ENCODE results near the gene TTC28. TPM values are rescaled to one million over a fixed set of nuclear protein-coding genes. Genes with fewer than 3 reads are reported as not detected.
"Not testable (repeated sequence)": the region's sequence is repeated elsewhere in the genome, so short reads cannot be mapped to it uniquely, and the experiment has no call there.

Gene TTC28
- 10 to 100 TPM; 19.2 to 51.4 (median 26.6) TPM for total RNA-seq

DNA sequence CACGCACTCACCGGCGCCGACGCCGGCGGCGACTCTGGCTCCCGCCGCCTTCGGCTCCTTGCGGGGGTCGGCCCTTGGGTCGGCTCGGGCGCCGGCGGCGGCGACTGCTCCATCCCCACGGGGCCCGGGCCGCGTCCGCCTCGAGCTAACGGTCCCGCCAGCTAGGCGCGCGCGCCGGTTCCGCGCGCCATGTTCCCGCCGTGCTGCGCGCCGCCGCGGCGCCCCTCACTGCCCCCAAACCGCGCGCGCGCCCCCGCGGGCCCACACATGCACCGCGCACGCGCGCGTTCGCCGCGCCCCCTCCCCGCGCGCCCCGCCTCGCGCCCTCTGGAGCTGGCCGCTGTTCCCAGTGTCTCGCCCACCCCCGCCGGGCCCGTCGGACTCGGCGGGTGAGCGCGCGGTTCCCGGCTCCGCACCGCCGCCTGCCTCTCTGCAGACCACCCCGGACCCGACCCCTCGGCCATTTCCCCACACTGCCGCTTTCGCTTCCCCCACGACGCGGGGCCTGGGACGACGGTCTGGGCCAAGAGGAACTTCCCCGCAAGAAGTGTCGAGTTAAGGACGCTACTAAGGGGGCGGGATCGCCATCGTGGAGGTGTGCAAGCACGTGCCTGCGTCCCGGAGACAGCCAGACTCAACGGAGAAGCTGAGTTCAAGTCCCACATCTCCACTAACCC is at the start of gene TTC28:
Gene TTC28 (minus strand): TSS at position 230 of the 677 bp plus-strand sequence. CDS start 117 bp downstream, at position 113.
- Histone ChIP-seq H3K27ac (peak within 1 kb of the TSS; percentile 43 to 77), H3K4me3 (peak within 1 kb of the TSS; percentile 53 to 85 (median 83))
- WGBS, 10 experiments = 1% methylated on average over 12 of the region's 101 CpGs; no CpG with 5 or more reads in 9 of the 10 experiments
- H3K4me1 ChIP-seq (replicated peaks in 1 of 2); in situ Hi-C loops (cut with MboI; ENCODE audit: low pct_unique_long_range_greater_than_20kb in 2 of 9, low sequenced_read_pairs in 9 of 9, unreplicated experiment in 9 of 9): not testable (repeated sequence)
- ATAC-seq (replicated peaks in 6 of 8) = peak in 5 of 8 experiments; percentile 10 to 45 (median 19)

DNA sequence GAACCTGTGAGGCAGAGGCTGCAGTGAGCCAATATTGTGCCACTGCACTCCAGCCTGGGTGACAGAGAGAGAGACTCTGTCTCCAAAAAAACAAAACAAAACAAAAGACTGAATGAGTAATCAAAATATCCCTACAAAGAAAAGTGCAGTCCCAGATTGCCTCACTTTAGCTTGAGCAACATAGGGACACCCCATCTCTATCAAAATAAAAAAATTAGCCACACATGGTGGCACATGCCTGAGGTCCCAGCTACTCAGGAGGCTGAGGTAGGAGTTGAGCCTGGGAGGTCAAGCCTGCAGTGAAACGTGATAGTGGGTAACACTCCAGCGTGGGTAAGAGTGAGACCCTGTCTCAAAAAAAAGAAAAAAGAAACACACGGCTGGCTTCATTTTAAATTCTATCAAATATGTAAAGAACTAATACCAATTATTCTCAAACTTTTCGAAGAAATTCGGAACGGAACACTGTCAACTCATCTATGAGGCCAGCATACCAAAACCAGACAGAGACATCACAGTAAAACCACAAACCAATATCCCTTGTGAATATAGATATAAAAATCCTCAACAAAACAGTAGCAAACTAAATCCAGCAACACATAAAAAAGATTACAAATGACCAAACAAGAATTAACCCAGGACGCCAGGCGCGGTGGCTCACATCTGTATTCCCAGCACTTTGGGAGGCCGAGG is 49.1 kb upstream of the TTC28 start:
- in situ Hi-C loops (cut with MboI; ENCODE audit: low pct_unique_long_range_greater_than_20kb in 2 of 9, low sequenced_read_pairs in 9 of 9, unreplicated experiment in 9 of 9) = loop anchor here in 1 of 9 experiments (25.0 kb wide), 1 partner anchor 116 kb away; no protein-coding TSS in a partner anchor
- no peak for ATAC-seq (replicated peaks in 6 of 8)
- Histone ChIP-seq H3K4me3 (no peak overlapping the region), H3K27ac (no peak overlapping the region), H3K4me1 (replicated peaks in 1 of 2) (no peaks in the 10 kb centered on the region)
- WGBS, 10 experiments = 86 to 100% (median 96%) methylated on average over 1 to 9 of the region's 10 CpGs; no CpG with 5 or more reads in 1 of the 10 experiments

- H3K4me3 ChIP-seq = no peak overlapping the region
- no peak overlapping the region for H3K27ac ChIP-seq
- no peaks in the 10 kb centered on the region for H3K4me1 ChIP-seq (replicated peaks in 1 of 2)
- WGBS, 10 experiments = 23 to 100% (median 87%) methylated on average over 1 of the region's 1 CpG; no CpG with 5 or more reads in 2 of the 10 experiments
- no peak for ATAC-seq (replicated peaks in 6 of 8)
- in situ Hi-C loops (cut with MboI; ENCODE audit: low pct_unique_long_range_greater_than_20kb in 2 of 9, low sequenced_read_pairs in 9 of 9, unreplicated experiment in 9 of 9) = loop anchor here in 1 of 9 experiments (25.0 kb wide), 1 partner anchor 116 kb away; no protein-coding TSS in a partner anchor
Observed at GRCh38 chr22:28728002-28728401, 48.4 kb upstream of the TTC28 start.

DNA sequence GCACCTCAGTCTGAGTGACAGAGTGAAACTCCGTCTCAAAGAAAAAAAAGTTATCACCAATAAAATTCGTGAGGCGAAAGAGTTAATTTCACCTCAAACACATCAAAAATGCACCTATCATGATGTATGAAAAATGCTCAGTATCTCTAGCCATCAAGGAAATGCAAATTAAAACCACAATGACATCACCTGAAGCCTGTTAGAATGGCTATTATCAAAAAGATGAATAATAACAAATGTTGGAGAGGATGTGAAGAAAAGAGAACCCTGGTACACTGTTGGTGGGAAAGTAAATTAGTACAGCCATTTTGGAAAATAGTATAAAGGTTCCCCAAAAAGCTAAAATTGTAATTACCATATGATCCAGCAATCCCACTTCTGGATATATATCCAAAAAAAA is 38.4 kb upstream of the TTC28 start:
- ATAC-seq (replicated peaks in 6 of 8) = no peak
- 82 to 100% (median 96%) methylated on average over 1 to 3 of the region's 3 CpGs; no CpG with 5 or more reads in 1 of the 10 experiments for WGBS, 10 experiments
- Histone ChIP-seq H3K4me1 (replicated peaks in 1 of 2) (no peaks in the 10 kb centered on the region), H3K27ac (no peak overlapping the region), H3K4me3 (no peak overlapping the region)
- in situ Hi-C loops (cut with MboI; ENCODE audit: low pct_unique_long_range_greater_than_20kb in 2 of 9, low sequenced_read_pairs in 9 of 9, unreplicated experiment in 9 of 9) = no loop called here

DNA sequence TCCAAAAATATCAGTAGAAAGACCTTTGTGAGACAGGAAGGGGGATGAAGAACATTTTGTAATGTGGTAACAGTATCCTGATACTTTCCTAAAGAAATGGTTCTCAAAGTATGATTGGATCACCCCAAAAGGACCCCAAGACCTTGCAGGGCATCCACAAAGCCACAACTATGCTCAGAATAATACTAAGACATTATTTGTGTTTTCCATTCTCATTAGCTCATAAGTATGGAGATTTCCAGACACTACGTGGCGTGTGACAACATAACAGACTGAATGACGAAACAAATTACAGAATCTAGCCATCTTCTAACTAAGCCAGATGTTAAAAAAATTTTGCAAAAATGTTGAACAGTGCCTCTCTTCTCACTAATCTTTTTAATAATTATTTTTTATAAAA is 37.0 kb upstream of the TTC28 start:
- 81 to 100% (median 100%) methylated on average over 1 to 3 of the region's 3 CpGs; no CpG with 5 or more reads in 3 of the 10 experiments for WGBS, 10 experiments
- Histone ChIP-seq H3K4me3 (no peak overlapping the region), H3K4me1 (replicated peaks in 1 of 2) (no peaks in the 10 kb centered on the region), H3K27ac (no peak overlapping the region)
- in situ Hi-C loops (cut with MboI; ENCODE audit: low pct_unique_long_range_greater_than_20kb in 2 of 9, low sequenced_read_pairs in 9 of 9, unreplicated experiment in 9 of 9) = no loop called here
- ATAC-seq (replicated peaks in 6 of 8) = no peak

GRCh38 chr22:28715611-28716010 is 36.0 kb upstream of the TTC28 start:
- in situ Hi-C loops (cut with MboI; ENCODE audit: low pct_unique_long_range_greater_than_20kb in 2 of 9, low sequenced_read_pairs in 9 of 9, unreplicated experiment in 9 of 9) = no loop called here
- ATAC-seq (replicated peaks in 6 of 8) = no peak
- Histone ChIP-seq H3K27ac (no peak overlapping the region), H3K4me1 (replicated peaks in 1 of 2) (no peaks in the 10 kb centered on the region), H3K4me3 (no peak overlapping the region)
- WGBS, 10 experiments = 80 to 100% (median 94%) methylated on average over 1 to 7 of the region's 7 CpGs

GRCh38 chr22:28714043-28714628 is 34.5 kb upstream of the TTC28 start:
- H3K4me1 ChIP-seq (replicated peaks in 1 of 2) = no peaks in the 10 kb centered on the region
- H3K4me3 ChIP-seq = no peak overlapping the region
- no peak overlapping the region for H3K27ac ChIP-seq
- in situ Hi-C loops (cut with MboI; ENCODE audit: low pct_unique_long_range_greater_than_20kb in 2 of 9, low sequenced_read_pairs in 9 of 9, unreplicated experiment in 9 of 9) = no loop called here
- ATAC-seq (replicated peaks in 6 of 8) = peak in 1 of 8 experiments; percentile 52
- 67 to 100% (median 92%) methylated on average over 1 to 2 of the region's 2 CpGs; no CpG with 5 or more reads in 2 of the 10 experiments for WGBS, 10 experiments

DNA sequence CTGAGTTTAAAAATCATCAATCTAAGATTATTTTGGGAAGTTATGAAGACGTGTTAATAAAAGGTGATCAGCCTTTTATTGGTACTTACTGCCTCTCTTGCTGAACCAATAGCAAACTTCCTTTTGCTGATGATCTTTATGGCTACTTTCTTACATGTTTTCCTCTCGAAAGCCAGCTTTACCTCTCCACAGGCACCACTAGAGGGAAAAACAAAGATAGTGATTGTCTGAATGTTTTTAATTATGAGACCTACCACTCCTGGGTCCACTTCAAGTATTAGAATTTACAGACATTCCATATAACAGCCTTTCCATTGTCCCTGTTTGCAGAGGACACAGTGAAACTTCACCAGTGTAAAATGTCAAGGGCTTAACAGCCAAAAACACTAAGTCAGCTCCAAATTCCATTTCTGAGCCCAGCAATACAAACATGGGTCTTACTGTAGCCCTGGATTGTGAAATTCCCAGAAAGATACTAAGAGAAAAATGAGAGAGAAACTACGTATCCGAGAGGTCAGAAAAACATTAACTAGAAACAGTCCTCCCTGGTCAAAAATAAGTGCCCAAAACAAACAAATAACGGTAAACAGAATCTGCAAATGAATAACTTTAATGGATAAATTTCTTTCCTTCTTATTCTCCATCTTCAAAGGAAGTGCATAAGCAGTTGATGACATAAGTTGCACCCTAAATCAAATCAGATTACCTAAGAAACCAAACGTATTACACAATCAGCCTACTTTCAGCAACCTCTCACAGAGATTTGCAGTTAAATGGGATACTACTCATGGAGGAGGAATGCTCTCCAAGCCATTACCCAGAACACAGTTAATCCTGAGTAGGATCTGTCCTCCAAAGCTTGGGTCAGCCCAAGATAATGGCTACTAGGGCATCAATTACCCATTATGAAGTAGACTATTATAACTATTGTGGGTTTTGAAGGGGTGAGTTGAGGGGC is 32.5 kb upstream of the TTC28 start:
- peak; percentile 32 to 84 (median 74) for ATAC-seq (replicated peaks in 6 of 8)
- Histone ChIP-seq H3K27ac (no peak overlapping the region), H3K4me1 (replicated peaks in 1 of 2) (no peaks in the 10 kb centered on the region), H3K4me3 (no peak overlapping the region)
- in situ Hi-C loops (cut with MboI; ENCODE audit: low pct_unique_long_range_greater_than_20kb in 2 of 9, low sequenced_read_pairs in 9 of 9, unreplicated experiment in 9 of 9) = no loop called here
- WGBS, 10 experiments = 10 to 86% (median 74%) methylated on average over 2 to 6 of the region's 6 CpGs; no CpG with 5 or more reads in 1 of the 10 experiments

DNA sequence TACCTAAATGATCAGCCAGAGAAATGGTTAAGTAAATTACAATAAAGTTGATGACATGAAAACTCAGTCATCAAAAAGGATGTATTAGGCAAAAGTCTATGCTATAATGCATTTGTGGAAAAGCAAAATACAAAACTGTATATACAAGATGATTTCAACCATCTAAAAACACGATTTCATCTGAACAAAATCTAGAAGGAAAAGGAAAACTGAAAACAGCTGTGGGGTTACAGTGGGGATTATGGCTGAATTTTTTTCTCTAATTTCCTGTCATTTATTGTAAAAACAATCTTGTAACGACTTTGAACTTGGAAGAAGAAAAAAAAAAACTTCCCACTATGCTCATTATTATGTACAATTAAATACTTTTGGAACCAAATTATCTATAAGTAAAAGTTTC is 31.7 kb upstream of the TTC28 start:
- Histone ChIP-seq H3K4me3 (no peak overlapping the region), H3K27ac (no peak overlapping the region), H3K4me1 (replicated peaks in 1 of 2) (no peaks in the 10 kb centered on the region)
- WGBS, 10 experiments = 4 to 100% (median 72%) methylated on average over 2 of the region's 2 CpGs; no CpG with 5 or more reads in 1 of the 10 experiments
- no peak for ATAC-seq (replicated peaks in 6 of 8)
- in situ Hi-C loops (cut with MboI; ENCODE audit: low pct_unique_long_range_greater_than_20kb in 2 of 9, low sequenced_read_pairs in 9 of 9, unreplicated experiment in 9 of 9) = no loop called here

- in situ Hi-C loops (cut with MboI; ENCODE audit: low pct_unique_long_range_greater_than_20kb in 2 of 9, low sequenced_read_pairs in 9 of 9, unreplicated experiment in 9 of 9) = no loop called here
- no peaks in the 10 kb centered on the region for H3K4me1 ChIP-seq (replicated peaks in 1 of 2)
- 0 to 100% (median 90%) methylated on average over 1 to 3 of the region's 3 CpGs; no CpG with 5 or more reads in 1 of the 10 experiments for WGBS, 10 experiments
- no peak overlapping the region for H3K27ac ChIP-seq
- no peak overlapping the region for H3K4me3 ChIP-seq
- ATAC-seq (replicated peaks in 6 of 8) = peak in 3 of 8 experiments; percentile 81 to 98 (median 82)
Observed at GRCh38 chr22:28710576-28711191, 31.0 kb upstream of the TTC28 start.

DNA sequence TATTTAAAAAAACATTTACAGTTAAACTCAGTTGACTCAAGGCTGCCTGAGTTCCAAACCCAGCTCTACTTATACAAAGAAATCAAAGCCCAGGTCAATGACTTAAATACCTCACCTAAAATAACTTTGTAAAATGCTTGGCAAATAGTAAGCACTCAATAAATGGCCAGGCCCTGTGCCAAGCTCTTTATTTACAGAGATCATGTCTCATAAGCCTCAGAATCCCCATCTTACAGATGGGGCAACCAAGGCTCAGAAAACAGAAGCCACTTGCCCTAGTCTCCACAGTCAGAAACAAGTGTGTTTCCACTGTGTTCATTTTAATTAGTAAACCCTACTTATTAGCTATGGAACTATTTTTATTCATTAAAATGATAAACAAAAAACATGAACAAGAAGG is 30.5 kb upstream of the TTC28 start:
- no peak overlapping the region for H3K4me3 ChIP-seq
- in situ Hi-C loops (cut with MboI; ENCODE audit: low pct_unique_long_range_greater_than_20kb in 2 of 9, low sequenced_read_pairs in 9 of 9, unreplicated experiment in 9 of 9) = no loop called here
- ATAC-seq (replicated peaks in 6 of 8) = peak in 1 of 8 experiments; percentile 4
- no peak overlapping the region for H3K27ac ChIP-seq
- H3K4me1 ChIP-seq (replicated peaks in 1 of 2) = no peaks in the 10 kb centered on the region

- no peak for ATAC-seq (replicated peaks in 6 of 8)
- Histone ChIP-seq H3K27ac (no peak overlapping the region), H3K4me1 (replicated peaks in 1 of 2) (no peaks in the 10 kb centered on the region), H3K4me3 (no peak overlapping the region)
- 80 to 100% (median 100%) methylated on average over 1 to 5 of the region's 6 CpGs; no CpG with 5 or more reads in 3 of the 10 experiments for WGBS, 10 experiments
- in situ Hi-C loops (cut with MboI; ENCODE audit: low pct_unique_long_range_greater_than_20kb in 2 of 9, low sequenced_read_pairs in 9 of 9, unreplicated experiment in 9 of 9) = no loop called here
Observed at GRCh38 chr22:28706845-28707244, 27.2 kb upstream of the TTC28 start.

Data from motor neuron (in vitro differentiated cells).